HG03066 (cell line): Measurements from ENCODE around the gene CYREN.

ENCODE experiments used
- ATAC-seq: cut with Tn5 transposase; IDR thresholded peaks from one replicate; pipeline ENCODE4 v1.9.1; 2021; ENCODE audit warnings: low read depth; ENCODE audit not compliant: unreplicated experiment

CYREN gene

GRCh38 chr7:135197906-135198655, 27.6 kb upstream of the CYREN start:
- ATAC-seq: no peak

GRCh38 chr7:135197343-135197742, 26.8 kb upstream of the CYREN start:
- ATAC-seq: no peak

GRCh38 chr7:135195968-135196629, 25.6 kb upstream of the CYREN start:
- ATAC-seq: no peak

- no peak for ATAC-seq
Measured at GRCh38 chr7:135195156-135195555, 24.6 kb upstream of the CYREN start.

- no peak for ATAC-seq
Measured at GRCh38 chr7:135194494-135195095, 24.1 kb upstream of the CYREN start.

GRCh38 chr7:135193615-135194081, 23.1 kb upstream of the CYREN start:
- no peak for ATAC-seq

GRCh38 chr7:135192914-135193536, 22.5 kb upstream of the CYREN start:
- no peak for ATAC-seq

- ATAC-seq: no peak
Measured at GRCh38 chr7:135190703-135191102, 20.2 kb upstream of the CYREN start.

- ATAC-seq: no peak
Measured at GRCh38 chr7:135189961-135190360, 19.5 kb upstream of the CYREN start.

- ATAC-seq: no peak
Measured at GRCh38 chr7:135189221-135189662, 18.7 kb upstream of the CYREN start.

GRCh38 chr7:135188298-135188984, 17.9 kb upstream of the CYREN start:
- no peak for ATAC-seq

- ATAC-seq: no peak
Measured at GRCh38 chr7:135186841-135187253, 16.3 kb upstream of the CYREN start.

- ATAC-seq: no peak
Measured at GRCh38 chr7:135186261-135186540, 15.7 kb upstream of the CYREN start.

GRCh38 chr7:135185471-135186260, 15.2 kb upstream of the CYREN start:
- no peak for ATAC-seq

GRCh38 chr7:135184254-135184841, 13.8 kb upstream of the CYREN start:
- ATAC-seq: no peak

- ATAC-seq: no peak
Measured at GRCh38 chr7:135183478-135183877, 13.0 kb upstream of the CYREN start.

GRCh38 chr7:135181929-135182678, 11.6 kb upstream of the CYREN start:
- no peak for ATAC-seq

- no peak for ATAC-seq
Measured at GRCh38 chr7:135181261-135181928, 10.9 kb upstream of the CYREN start.
